Measurements from ENCODE around the gene G6PC1. TPM values are rescaled to one million over a fixed set of nuclear protein-coding genes. Genes with fewer than 3 reads are reported as not detected.

G6PC1 gene
- total RNA-seq, 1 experiment from 2014 or later = not detected

DNA sequence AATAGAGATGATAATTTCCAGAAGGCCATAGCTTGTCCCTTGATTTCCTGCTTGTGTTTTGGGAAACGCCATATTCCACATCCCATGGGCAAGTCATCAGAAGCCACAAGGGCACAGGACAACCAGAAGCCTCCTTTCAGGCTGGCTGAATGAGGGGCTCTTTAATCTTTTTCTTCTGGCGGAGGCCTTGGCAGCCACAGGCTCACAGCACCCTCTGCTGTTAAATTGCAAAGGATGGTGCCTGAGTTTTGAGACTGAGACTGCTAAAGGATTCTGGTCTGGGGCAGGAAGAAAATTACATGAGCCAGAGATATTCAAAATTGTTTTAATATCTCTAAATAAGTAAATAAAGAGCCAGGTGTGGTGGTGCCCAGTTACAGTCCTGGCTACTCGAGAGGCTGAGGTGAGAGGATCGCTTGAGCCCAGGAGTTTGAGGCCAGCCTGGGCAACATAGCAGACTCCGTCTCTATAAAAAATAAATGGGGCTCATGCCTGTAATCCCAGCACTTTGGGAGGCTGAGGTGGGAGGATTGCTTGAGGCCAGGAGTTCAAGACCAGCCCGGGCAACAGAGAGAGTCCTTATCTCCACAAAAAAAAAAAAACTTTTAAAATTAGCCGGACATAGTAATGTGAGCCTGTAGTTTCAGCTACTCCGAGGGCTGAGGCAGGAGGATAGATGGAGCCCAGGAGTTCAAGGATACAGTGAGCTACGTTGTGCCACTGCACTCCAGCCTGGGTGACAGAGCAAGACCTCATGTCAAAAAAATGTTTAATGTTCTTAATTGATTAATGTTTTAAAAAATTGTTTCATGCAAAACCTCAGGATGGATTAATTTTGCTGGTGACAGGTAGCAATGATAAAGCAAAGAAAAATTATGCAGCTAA is 37.4 kb downstream of the G6PC1 start (continued):
- TF ChIP-seq, protein P1, sequence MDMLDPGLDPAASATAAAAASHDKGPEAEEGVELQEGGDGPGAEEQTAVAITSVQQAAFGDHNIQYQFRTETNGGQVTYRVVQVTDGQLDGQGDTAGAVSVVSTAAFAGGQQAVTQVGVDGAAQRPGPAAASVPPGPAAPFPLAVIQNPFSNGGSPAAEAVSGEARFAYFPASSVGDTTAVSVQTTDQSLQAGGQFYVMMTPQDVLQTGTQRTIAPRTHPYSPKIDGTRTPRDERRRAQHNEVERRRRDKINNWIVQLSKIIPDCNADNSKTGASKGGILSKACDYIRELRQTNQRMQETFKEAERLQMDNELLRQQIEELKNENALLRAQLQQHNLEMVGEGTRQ (CRISPR knock-in tag; IDR thresholded peaks at IDR 0.05) = no peak
- no peak for TF ChIP-seq FOXJ3 (CRISPR knock-in tag; IDR thresholded peaks at IDR 0.05; ENCODE audit: borderline replicate concordance)
- no peak for TF ChIP-seq PRRX2 (CRISPR knock-in tag; IDR thresholded peaks at IDR 0.05)

DNA sequence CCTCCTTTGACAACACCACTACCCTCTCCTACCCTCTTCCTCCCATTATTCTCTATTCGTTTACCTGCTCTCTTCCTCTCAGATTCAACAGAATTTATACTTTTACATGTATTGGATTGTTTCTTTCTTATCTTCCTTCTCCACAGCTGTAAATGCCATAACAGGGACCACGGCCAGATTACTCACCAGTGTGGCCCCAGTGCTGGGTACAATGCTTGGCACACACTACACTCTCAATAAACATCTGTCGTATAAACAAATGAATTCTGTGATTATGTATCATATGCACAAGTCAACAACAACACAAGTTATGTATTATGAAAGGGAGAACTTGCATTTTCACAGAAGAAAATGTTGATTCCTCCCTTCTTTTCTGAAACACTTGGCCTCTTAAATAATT is 43.6 kb downstream of the G6PC1 start:
- H3K4me1 Mint-ChIP-seq = no peaks in the 10 kb centered on the region
- ATAC-seq = no peak
- POLR2A ChIA-PET = no interaction called here

DNA sequence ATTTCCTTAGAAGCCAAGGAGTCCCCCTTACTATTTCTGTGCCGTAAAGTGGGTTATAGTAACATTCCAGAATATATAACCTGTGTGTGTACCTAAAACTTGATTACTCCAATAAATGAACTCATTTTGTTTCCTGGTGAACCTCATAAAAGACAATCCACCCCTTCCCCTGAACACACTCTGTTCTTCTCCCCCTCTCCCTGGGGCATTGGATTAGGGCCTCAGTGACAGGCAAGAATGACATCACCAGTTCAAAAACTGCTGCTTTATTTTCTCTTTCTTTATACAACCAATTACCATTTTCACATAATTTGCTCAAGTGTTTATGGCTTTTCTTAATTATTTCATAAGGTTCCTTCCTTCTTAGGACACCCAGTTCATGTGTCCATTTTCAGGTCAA is 46.2 kb downstream of the G6PC1 start:
- ATAC-seq (no peak), DNase-seq (ENCODE audit: low spot score) (no peak)
- TF ChIP-seq, protein P2, sequence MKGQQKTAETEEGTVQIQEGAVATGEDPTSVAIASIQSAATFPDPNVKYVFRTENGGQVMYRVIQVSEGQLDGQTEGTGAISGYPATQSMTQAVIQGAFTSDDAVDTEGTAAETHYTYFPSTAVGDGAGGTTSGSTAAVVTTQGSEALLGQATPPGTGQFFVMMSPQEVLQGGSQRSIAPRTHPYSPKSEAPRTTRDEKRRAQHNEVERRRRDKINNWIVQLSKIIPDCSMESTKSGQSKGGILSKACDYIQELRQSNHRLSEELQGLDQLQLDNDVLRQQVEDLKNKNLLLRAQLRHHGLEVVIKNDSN (CRISPR knock-in tag; IDR thresholded peaks at IDR 0.05) = no peak
- TF ChIP-seq SOX15 (CRISPR knock-in tag; IDR thresholded peaks at IDR 0.05) (no peak), EMX1 (CRISPR knock-in tag; IDR thresholded peaks at IDR 0.05) (no peak), TP53 (CRISPR knock-in tag; IDR thresholded peaks at IDR 0.05) (no peak), PRRX2 (CRISPR knock-in tag; IDR thresholded peaks at IDR 0.05) (no peak), ZNF317 (CRISPR knock-in tag; IDR thresholded peaks at IDR 0.05; ENCODE audit: borderline replicate concordance, low read depth) (no peak), SP1 (CRISPR knock-in tag; conservative IDR thresholded peaks at IDR 0.05) (no peak), FOXK1 (CRISPR knock-in tag; IDR thresholded peaks at IDR 0.05) (no peak), ELF4 (CRISPR knock-in tag; IDR thresholded peaks at IDR 0.05; ENCODE audit: low read depth) (no peak), ZNF219 (CRISPR knock-in tag; IDR thresholded peaks at IDR 0.05; ENCODE audit: borderline replicate concordance) (no peak)
- TF ChIP-seq, protein P3, sequence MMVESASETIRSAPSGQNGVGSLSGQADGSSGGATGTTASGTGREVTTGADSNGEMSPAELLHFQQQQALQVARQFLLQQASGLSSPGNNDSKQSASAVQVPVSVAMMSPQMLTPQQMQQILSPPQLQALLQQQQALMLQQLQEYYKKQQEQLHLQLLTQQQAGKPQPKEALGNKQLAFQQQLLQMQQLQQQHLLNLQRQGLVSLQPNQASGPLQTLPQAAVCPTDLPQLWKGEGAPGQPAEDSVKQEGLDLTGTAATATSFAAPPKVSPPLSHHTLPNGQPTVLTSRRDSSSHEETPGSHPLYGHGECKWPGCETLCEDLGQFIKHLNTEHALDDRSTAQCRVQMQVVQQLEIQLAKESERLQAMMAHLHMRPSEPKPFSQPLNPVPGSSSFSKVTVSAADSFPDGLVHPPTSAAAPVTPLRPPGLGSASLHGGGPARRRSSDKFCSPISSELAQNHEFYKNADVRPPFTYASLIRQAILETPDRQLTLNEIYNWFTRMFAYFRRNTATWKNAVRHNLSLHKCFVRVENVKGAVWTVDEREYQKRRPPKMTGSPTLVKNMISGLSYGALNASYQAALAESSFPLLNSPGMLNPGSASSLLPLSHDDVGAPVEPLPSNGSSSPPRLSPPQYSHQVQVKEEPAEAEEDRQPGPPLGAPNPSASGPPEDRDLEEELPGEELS (CRISPR knock-in tag; IDR thresholded peaks at IDR 0.05) = no peak
- TF ChIP-seq, protein P4, sequence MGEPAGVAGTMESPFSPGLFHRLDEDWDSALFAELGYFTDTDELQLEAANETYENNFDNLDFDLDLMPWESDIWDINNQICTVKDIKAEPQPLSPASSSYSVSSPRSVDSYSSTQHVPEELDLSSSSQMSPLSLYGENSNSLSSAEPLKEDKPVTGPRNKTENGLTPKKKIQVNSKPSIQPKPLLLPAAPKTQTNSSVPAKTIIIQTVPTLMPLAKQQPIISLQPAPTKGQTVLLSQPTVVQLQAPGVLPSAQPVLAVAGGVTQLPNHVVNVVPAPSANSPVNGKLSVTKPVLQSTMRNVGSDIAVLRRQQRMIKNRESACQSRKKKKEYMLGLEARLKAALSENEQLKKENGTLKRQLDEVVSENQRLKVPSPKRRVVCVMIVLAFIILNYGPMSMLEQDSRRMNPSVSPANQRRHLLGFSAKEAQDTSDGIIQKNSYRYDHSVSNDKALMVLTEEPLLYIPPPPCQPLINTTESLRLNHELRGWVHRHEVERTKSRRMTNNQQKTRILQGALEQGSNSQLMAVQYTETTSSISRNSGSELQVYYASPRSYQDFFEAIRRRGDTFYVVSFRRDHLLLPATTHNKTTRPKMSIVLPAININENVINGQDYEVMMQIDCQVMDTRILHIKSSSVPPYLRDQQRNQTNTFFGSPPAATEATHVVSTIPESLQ (CRISPR knock-in tag; IDR thresholded peaks at IDR 0.05) = no peak
- TF ChIP-seq, protein P5, sequence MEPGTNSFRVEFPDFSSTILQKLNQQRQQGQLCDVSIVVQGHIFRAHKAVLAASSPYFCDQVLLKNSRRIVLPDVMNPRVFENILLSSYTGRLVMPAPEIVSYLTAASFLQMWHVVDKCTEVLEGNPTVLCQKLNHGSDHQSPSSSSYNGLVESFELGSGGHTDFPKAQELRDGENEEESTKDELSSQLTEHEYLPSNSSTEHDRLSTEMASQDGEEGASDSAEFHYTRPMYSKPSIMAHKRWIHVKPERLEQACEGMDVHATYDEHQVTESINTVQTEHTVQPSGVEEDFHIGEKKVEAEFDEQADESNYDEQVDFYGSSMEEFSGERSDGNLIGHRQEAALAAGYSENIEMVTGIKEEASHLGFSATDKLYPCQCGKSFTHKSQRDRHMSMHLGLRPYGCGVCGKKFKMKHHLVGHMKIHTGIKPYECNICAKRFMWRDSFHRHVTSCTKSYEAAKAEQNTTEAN (CRISPR knock-in tag; IDR thresholded peaks at IDR 0.05) = no peak
- POLR2A ChIA-PET = no interaction called here
- Mint-ChIP-seq H3K4me1 (no peaks in the 10 kb centered on the region), H3K27me3 (ENCODE audit: low read depth) (no peaks in the 10 kb centered on the region), H3K27ac (no peak overlapping the region), H3K36me3 (peaks cover 26% of the 10 kb centered on the region), H3K4me3 (no peak overlapping the region), H3K9me3 (no peaks in the 10 kb centered on the region)
- CTCF ChIA-PET = interaction anchor here (1.0 to 1.5 kb wide), 2 partner anchors 51 to 104 kb away, joined by 3 to 5 read pairs; partner anchors contain the start of gene RPL27

More for the DNA sequence above, 43.6 kb downstream of the G6PC1 start:
- Mint-ChIP-seq H3K4me3 (no peak overlapping the region), H3K27me3 (ENCODE audit: low read depth) (no peaks in the 10 kb centered on the region), H3K36me3 (0 out of 2 replicates have a peak, but pooled peaks cover 1% of the 10 kb centered on the region), H3K27ac (no peak overlapping the region), H3K9me3 (no peaks in the 10 kb centered on the region)
- TF ChIP-seq, protein P6, sequence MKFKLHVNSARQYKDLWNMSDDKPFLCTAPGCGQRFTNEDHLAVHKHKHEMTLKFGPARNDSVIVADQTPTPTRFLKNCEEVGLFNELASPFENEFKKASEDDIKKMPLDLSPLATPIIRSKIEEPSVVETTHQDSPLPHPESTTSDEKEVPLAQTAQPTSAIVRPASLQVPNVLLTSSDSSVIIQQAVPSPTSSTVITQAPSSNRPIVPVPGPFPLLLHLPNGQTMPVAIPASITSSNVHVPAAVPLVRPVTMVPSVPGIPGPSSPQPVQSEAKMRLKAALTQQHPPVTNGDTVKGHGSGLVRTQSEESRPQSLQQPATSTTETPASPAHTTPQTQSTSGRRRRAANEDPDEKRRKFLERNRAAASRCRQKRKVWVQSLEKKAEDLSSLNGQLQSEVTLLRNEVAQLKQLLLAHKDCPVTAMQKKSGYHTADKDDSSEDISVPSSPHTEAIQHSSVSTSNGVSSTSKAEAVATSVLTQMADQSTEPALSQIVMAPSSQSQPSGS (CRISPR knock-in tag; IDR thresholded peaks at IDR 0.05; ENCODE audit: borderline replicate concordance, low read depth) = no peak
- TF ChIP-seq TEAD1 (CRISPR knock-in tag; IDR thresholded peaks at IDR 0.05) = no peak
- TF ChIP-seq, protein P4 (CRISPR knock-in tag; IDR thresholded peaks at IDR 0.05) = no peak
- TF ChIP-seq NFE2L1 (CRISPR knock-in tag; IDR thresholded peaks at IDR 0.05) = no peak
- TF ChIP-seq FOXK1 (CRISPR knock-in tag; IDR thresholded peaks at IDR 0.05) = no peak
- DNase-seq (ENCODE audit: low spot score) = no peak
- CTCF ChIA-PET = interaction anchor here (1.2 kb wide), 1 partner anchor 15 kb away, joined by 5 read pairs; no protein-coding TSS in a partner anchor
